ENCODE results near the gene TLK1.

GRCh38 chr2:171057575-171057974 is 103.1 kb downstream of the TLK1 start:
- TF ChIP-seq CTCF (IDR thresholded peaks at IDR 0.05) (no peak), POLR2A (IDR thresholded peaks at IDR 0.05) (no peak)

Data from thyroid gland (tissue), 4 donors.